Muscle of arm (tissue), 12 donors: ENCODE results near the gene YDJC. TPM values are rescaled to one million over a fixed set of nuclear protein-coding genes. Genes with fewer than 3 reads are reported as not detected.
"Not testable (repeated sequence)": the region's sequence is repeated elsewhere in the genome, so short reads cannot be mapped to it uniquely, and the experiment has no call there.

ENCODE experiments used
- DNase-seq: peaks from one replicate; pipeline ENCODE4 v3.0.0-alpha.2; 2013
- polyA plus RNA-seq, 12 donors: library from polyadenylated mRNA; unstranded; fragments of 120-200 nt; gene quantifications; one replicate each; pipeline ENCODE4 v1.2.1, GENCODE V29; 2013; ENCODE audit not compliant: insufficient read length in 12 of 12

Gene YDJC
- polyA plus RNA-seq, 12 donors, result 2.8 to 7.8 (median 3.4) TPM; not detected in 2

DNA sequence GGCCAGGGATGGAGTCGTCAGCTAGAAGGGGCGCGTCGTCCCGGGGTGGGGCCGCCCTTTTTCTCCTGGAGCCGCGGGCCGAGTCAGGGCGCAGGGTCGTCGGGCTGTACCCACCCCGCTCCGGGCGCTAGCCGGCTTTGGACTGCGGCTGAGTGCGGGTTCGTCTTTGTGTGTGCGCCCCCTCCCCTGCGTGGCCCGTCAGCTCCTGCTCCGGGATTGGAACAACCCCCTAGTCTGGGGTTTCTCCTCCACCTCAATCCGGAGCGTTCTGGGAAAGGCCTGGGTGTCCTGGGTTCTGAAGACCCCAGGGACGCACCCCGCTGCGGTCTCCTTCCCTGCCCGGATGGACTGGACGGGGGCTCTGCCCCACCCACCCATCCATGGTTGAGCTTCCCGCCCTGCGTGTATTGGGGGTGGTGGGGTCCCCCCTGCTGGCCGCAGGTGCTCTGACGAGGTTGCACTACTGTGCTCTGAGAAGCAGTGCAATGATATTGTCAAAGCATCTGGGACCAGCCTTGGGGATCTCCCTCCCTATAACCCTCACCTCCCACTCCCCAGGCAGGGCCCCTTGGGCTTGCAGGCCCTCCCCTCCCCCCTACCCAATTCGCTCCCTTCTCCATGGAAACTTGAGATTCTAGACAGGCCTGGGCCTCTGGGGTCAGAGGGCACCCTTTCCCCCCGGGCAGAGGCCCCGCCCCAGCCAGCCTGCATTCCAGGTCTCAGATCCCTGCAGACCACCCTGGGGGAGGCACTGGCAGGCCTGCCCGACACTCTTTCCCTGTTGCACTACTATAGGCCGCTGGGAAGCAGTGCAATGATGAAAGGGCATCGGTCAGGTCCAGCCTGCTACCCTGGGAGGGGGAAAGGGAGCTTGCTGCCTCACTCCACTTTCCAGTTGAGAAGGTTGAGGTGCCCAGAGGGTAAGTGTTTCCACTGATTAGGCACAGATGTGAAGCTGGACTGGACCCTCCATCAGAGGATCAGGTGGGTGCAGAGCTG lies 23.0 kb upstream of the YDJC start:
- DNase-seq, result no peak

DNA sequence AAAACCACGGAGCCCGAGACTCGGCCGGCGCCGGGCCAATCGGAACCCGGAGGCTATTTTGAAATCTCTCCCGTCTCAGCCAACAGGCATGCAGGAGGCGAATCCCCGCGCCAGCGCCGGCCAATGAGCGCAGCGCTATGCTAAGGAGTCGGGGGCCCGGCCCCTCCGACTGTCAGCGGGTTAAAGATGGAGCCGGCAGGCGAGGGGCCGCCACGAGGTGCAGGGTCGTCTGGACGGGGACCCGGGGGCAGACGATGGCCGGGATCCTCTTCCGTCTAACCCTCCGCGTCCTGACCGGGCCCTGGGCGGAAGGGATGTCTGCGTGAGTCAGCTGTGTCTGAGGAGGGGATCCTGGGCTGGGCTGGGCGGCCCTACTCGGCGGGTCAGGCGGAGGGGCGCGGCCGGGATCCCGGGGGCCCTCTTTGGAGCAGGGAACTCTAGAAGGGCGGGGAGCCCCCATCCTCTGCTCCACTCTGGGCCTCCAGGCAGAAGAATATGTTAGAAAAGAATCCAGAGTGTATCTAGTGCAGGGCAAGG lies 22.3 kb upstream of the YDJC start:
- DNase-seq, result peak; percentile 90

- no peak for DNase-seq
Measured at GRCh38 chr22:21651521-21652009, 21.7 kb upstream of the YDJC start.

- no peak for DNase-seq
Measured at GRCh38 chr22:21650823-21651520, 21.1 kb upstream of the YDJC start.

DNA sequence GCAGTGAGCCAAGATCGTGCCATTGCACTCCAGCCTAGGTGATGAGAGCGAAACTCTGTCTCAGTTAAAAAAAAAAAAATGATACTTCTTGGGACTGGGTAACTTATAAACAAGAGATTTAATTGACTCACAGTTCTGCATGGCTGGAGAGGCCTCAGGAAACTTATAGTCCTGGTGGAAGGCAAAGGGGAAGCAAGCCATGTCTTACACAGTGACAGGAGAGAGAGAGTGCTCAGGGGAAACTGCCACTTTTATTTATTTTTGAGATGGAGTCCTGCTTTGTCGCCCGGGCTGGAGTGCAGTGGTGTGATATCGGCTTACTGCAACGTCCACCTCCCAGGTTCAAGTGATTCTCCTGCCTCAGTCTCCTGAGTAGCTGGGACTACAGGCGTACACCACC lies 20.5 kb upstream of the YDJC start:
- no peak for DNase-seq

GRCh38 chr22:21646608-21647590 lies 17.1 kb upstream of the YDJC start:
- DNase-seq, result peak; percentile 87

GRCh38 chr22:21645513-21645912 lies 15.7 kb upstream of the YDJC start:
- not testable (repeated sequence) for DNase-seq

DNA sequence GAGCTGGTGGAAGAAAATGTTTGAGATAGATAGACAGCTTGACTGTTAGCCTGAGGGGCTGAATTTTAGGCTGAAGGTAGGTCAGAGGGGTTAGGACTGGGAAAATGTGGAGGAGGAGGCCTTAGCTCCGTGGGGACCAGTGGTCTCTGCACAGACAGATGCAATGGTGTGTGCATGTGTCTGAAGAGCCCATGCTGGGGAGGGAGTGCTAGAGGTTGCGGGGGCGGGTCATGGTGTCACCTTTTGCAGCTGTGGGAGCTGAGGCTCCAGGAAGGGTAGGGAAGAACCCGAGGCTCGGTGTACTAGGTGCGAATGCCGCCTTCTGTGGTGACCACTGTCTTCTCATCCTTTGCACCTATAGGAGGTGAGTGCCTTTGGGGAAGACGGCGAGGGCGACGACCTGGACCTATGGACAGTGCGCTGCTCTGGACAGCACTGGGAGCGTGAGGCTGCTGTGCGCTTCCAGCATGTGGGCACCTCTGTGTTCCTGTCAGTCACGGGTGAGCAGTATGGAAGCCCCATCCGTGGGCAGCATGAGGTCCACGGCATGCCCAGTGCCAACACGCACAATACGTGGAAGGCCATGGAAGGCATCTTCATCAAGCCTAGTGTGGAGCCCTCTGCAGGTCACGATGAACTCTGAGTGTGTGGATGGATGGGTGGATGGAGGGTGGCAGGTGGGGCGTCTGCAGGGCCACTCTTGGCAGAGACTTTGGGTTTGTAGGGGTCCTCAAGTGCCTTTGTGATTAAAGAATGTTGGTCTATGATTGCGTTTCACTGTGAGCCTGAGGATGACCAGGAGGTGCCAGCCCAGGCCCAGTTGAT lies 13.9 kb upstream of the YDJC start:
- no peak for DNase-seq

- DNase-seq, result no peak
Measured at GRCh38 chr22:21642584-21643448, 13.0 kb upstream of the YDJC start.

- DNase-seq, result peak; percentile 98
Measured at GRCh38 chr22:21641789-21642583, 12.2 kb upstream of the YDJC start, which contains the start of gene SDF2L1. Gene SDF2L1, plus strand, starts transcription at chr22:21642302. Its CDS starts 35 bp downstream, at chr22:21642337.

DNA sequence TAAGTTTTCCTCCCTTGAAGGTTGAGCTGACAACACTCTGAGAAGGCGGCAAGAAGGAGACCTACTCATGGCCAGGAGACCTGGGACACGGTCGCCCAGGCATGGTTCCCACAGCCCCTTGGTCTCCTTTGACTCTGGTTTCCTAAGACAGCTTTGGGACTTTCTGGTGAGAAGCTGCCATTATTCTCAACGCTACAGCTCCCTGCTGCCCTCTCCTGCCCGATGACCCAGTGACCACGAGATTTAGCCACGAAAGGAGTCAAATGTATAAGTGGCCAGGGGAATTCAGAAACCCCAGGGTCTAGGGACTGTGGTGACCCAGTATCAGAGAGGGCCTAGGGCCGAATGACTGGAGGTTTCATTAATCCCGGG lies 11.6 kb upstream of the YDJC start:
- DNase-seq, result no peak

DNA sequence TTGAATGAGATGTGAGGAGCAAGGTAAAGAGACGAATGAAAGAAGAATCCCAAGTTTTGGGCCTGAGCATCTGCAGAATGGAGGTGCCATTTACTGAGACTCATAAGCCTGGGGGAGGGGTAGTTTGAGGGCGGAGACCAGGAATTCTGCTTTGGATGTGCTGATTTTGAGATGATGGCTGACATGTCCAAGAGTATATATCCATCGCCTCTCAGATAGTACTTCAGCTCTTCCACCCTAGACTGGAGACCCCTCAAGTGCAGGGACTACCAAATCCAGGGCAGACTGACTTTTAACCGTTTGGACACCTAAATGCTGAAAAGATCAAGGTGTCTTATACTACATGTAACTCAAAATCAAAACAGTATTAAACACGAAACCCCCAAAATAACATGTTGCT lies 11.0 kb upstream of the YDJC start:
- no peak for DNase-seq

- no peak for DNase-seq
Measured at GRCh38 chr22:21639359-21639758, 9.5 kb upstream of the YDJC start.

- DNase-seq, result not testable (repeated sequence)
Measured at GRCh38 chr22:21637450-21637849, 7.6 kb upstream of the YDJC start.

DNA sequence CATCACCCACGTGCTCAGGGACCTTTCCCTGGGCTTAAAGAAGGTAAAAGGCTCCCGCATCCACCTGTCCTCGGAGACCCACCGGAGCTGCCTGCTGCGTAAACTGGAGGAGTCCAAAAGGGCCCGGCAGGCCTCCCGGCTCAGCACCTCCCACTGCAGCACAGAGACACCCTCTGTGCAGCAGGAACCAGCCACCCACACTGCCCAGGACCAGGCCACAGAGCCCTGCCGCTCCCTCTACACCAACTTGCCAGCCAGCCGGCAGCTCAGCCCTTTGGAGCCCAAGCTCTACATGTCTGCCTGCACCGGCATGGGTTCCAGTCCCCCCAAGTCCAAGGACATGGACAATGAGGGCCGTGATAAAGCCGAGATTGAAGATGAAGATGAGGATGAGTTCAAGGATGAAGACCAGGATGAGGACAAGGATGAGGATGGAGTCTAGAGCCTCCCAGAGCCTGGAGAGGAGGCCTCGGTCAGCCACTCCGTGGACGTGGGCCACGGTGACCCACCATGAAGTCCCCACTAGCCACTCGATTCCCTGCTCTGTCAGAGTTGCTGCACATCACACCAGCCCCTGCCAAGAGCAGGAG lies 6.9 kb upstream of the YDJC start:
- no peak for DNase-seq

- DNase-seq, result no peak
Measured at GRCh38 chr22:21635771-21636510, 6.1 kb upstream of the YDJC start.

- no peak for DNase-seq
Measured at GRCh38 chr22:21634844-21635243, 5.0 kb upstream of the YDJC start.
